Suprapubic skin (tissue), 4 donors: ENCODE measurements around the gene FUT4.

Source experiments
- CTCF ChIP-seq, 2 donors: fragments of 200-600 bp in 1 of 2; fragments of 450-650 bp in 1 of 2; sonication (generic) in 1 of 2; IDR thresholded peaks; one replicate each; pipeline ENCODE4 v1.5.1; 2016 to 2019; ENCODE audit warnings: antibody characterized with exemption in 2 of 2, mild to moderate bottlenecking in 1 of 2, moderate library complexity in 1 of 2
- EP300 ChIP-seq: sonication (generic); formaldehyde crosslinking; IDR thresholded peaks from one replicate; pipeline ENCODE4 v1.6.1; 2017; ENCODE audit warnings: antibody characterized with exemption
- POLR2A ChIP-seq, 2 donors: fragments of 450-650 bp; IDR thresholded peaks; one replicate each; pipeline ENCODE4 v1.6.1; 2017; ENCODE audit warnings: antibody characterized with exemption in 2 of 2, mild to moderate bottlenecking in 2 of 2, moderate library complexity in 2 of 2
- POLR2AphosphoS5 ChIP-seq, 3 donors: sonication (generic); formaldehyde crosslinking; IDR thresholded peaks; one replicate each; pipeline ENCODE4 v1.6.1; 2017; ENCODE audit warnings: antibody characterized with exemption in 3 of 3

DNA sequence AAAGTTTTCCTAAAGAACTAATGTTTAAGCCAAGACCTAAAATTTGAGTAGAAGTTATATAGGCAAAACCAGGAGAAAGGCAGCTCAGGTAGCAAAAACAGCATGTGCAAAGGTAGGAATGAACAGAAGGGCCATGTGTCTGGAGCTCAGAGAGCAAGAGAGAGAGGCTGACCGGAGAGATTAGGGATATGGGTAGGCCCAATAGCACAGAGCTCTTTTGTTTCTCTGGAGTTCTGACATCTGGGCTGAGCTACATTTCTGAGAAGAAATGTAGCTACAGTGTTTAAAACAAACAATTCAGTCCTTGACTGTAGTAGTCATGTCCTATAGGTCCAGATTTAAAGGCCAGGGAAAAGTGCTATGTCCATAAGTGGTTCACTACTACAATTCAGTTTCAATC is 27.0 kb upstream of the FUT4 start:
- TF ChIP-seq CTCF (IDR thresholded peaks at IDR 0.05) (no peak), POLR2A (IDR thresholded peaks at IDR 0.05) (no peak), EP300 (no peak), POLR2AphosphoS5 (IDR thresholded peaks at IDR 0.05) (no peak)
